Panc1 (cell line): ENCODE data around the gene SAMD4A. TPM values are rescaled to one million over a fixed set of nuclear protein-coding genes. Genes with fewer than 3 reads are reported as not detected.

Experiments used
- ATAC-seq: fragments of 200-7000 bp; cut with Tn5 transposase; 2 replicates; pipeline ENCODE4 v1.9.1; 2020; ENCODE audit warnings: mild to moderate bottlenecking, moderate library complexity
- BruUV-seq: library from RNA; stranded (reverse); fragments of 400-500 nt; replicated peaks from 2 replicates; lab custom pipeline; 2021; lab: Mats Ljungman, UMichigan
- CTCF ChIA-PET: fragments of 300-600 bp; sonication (Branson Sonifier 250); formaldehyde crosslinking; loops from one replicate; lab custom pipeline; 2022; ENCODE audit warnings: antibody characterized with exemption; lab: Charles Lee
- POLR2A ChIA-PET: fragments of 300-600 bp; sonication (Branson Sonifier 250); formaldehyde crosslinking; loops from one replicate; lab custom pipeline; 2022; ENCODE audit warnings: antibody characterized with exemption; lab: Charles Lee
- DNase-seq: peaks from one replicate; pipeline ENCODE4 v3.0.0-alpha.2; 2010; ENCODE audit warnings: low read depth, low spot score
- H3K27ac ChIP-seq: 2 replicates; pipeline ENCODE4 v1.5.1; 2011; ENCODE audit warnings: mild to moderate bottlenecking, low read length, inconsistent platforms
- H3K27me3 ChIP-seq: fragments of 200-500 bp; sonication (Bioruptor generic); 2 replicates; pipeline ENCODE4 v1.6.0; 2014; ENCODE audit warnings: low read length, inconsistent platforms; ENCODE audit not compliant: control insufficient read depth, insufficient read depth
- H3K36me3 ChIP-seq: fragments of 200-500 bp; sonication (Bioruptor generic); 2 replicates; pipeline ENCODE4 v1.5.1; 2014; ENCODE audit warnings: inconsistent platforms, mild to moderate bottlenecking, low read length, moderate library complexity; ENCODE audit not compliant: control insufficient read depth, insufficient read depth
- H3K4me1 ChIP-seq: 2 replicates; pipeline ENCODE4 v1.5.1; 2011; ENCODE audit warnings: inconsistent platforms, mild to moderate bottlenecking, low read length, moderate library complexity; ENCODE audit not compliant: control insufficient read depth, insufficient read depth
- H3K4me3 ChIP-seq, 2 experiments: 2 replicates each; pipeline ENCODE4 v1.5.1; 2011 to 2012; ENCODE audit warnings: low read depth in 2 of 2, low read length in 2 of 2, mild to moderate bottlenecking in 2 of 2, inconsistent platforms in 1 of 2, moderate library complexity in 1 of 2
- H3K9me3 ChIP-seq: fragments of 200-500 bp; sonication (Bioruptor generic); 2 replicates; pipeline ENCODE4 v1.5.1; 2014; ENCODE audit warnings: low read depth, mild to moderate bottlenecking, inconsistent platforms, low read length, moderate library complexity; ENCODE audit not compliant: control insufficient read depth, insufficient read depth
- CTCF ChIP-seq: fragments of 450-650 bp; IDR thresholded peaks from 2 replicates; pipeline ENCODE4 v1.5.1; 2017; ENCODE audit warnings: mild to moderate bottlenecking
- POLR2AphosphoS5 ChIP-seq: IDR thresholded peaks from 2 replicates; pipeline ENCODE4 v1.6.1; 2012; ENCODE audit warnings: mild to moderate bottlenecking, low read depth, low read length, moderate library complexity
- REST ChIP-seq, 2 experiments: IDR thresholded peaks; 2 replicates each; pipeline ENCODE4 v1.6.1; 2011 to 2012; ENCODE audit warnings: low read depth in 2 of 2, control low read depth in 1 of 2, low read length in 1 of 2, mild to moderate bottlenecking in 1 of 2, moderate library complexity in 1 of 2; ENCODE audit not compliant: insufficient read depth in 1 of 2
- SIN3A ChIP-seq: IDR thresholded peaks from 2 replicates; pipeline ENCODE4 v1.6.1; 2012; ENCODE audit warnings: low read depth, mild to moderate bottlenecking, low read length, moderate library complexity, borderline replicate concordance; ENCODE audit not compliant: insufficient read depth
- TCF7L2 ChIP-seq: IDR thresholded peaks from 2 replicates; pipeline ENCODE4 v1.6.1; 2011; ENCODE audit warnings: mild to moderate bottlenecking, low read depth, low read length, inconsistent platforms
- in situ Hi-C: cut with HindIII; loops from 2 replicates; pipeline ENCODE4 v1.10.0; 2016; ENCODE audit warnings: low sequenced_read_pairs, low pct_unique_long_range_greater_than_20kb
- intact Hi-C: fragments of 100-400 bp; cut with micrococcal nuclease; formaldehyde crosslinking; loops from one replicate; pipeline ENCODE4 v1.10.0; 2022; ENCODE audit not compliant: unreplicated experiment
- total RNA-seq: library from RNA; stranded (reverse); gene quantifications from one replicate; pipeline ENCODE4 v1.2.1, GENCODE V29; 2021; ENCODE audit not compliant: unreplicated experiment

SAMD4A gene
- total RNA-seq, 1 experiment from 2014 or later, result 15.2 TPM

GRCh38 chr14:54629183-54629582 lies 62.3 kb downstream of the SAMD4A start:
- in situ Hi-C loops, result no loop called here
- DNase-seq (no peak), ATAC-seq (no peak)
- Histone ChIP-seq H3K36me3 (no peaks in the 10 kb centered on the region), H3K27me3 (no peaks in the 10 kb centered on the region), H3K4me3 (no peak overlapping the region), H3K9me3 (no peaks in the 10 kb centered on the region), H3K4me1 (peaks cover 4% of the 10 kb centered on the region; the same call in 1 of the 2 replicates), H3K27ac (no peak overlapping the region)
- no peak for TF ChIP-seq REST (IDR thresholded peaks at IDR 0.05; ENCODE audit: insufficient read depth in 1 of 2, low read depth in 2 of 2, low read length in 1 of 2)
- no peak for TF ChIP-seq POLR2AphosphoS5
- TF ChIP-seq TCF7L2, result no peak
- no peak for TF ChIP-seq SIN3A
- no peak for TF ChIP-seq CTCF
- intact Hi-C loops, result no loop called here
- BruUV-seq, result no TSS peak
- ChIA-PET POLR2A (no interaction called here), CTCF (no interaction called here)

GRCh38 chr14:54629635-54630360 lies 62.9 kb downstream of the SAMD4A start:
- in situ Hi-C loops (no loop called here), intact Hi-C loops (no loop called here)
- Histone ChIP-seq H3K27ac (no peak overlapping the region), H3K4me1 (peaks cover 3% of the 10 kb centered on the region; the same call in 1 of the 2 replicates), H3K27me3 (no peaks in the 10 kb centered on the region), H3K36me3 (no peaks in the 10 kb centered on the region), H3K4me3 (no peak overlapping the region), H3K9me3 (no peaks in the 10 kb centered on the region)
- no peak for ATAC-seq
- no peak for TF ChIP-seq SIN3A
- TF ChIP-seq CTCF, result no peak
- TF ChIP-seq REST (IDR thresholded peaks at IDR 0.05; ENCODE audit: insufficient read depth in 1 of 2, low read depth in 2 of 2, low read length in 1 of 2), result no peak
- TF ChIP-seq POLR2AphosphoS5, result no peak
- no peak for TF ChIP-seq TCF7L2
- no TSS peak for BruUV-seq
- no peak for DNase-seq
- ChIA-PET CTCF (no interaction called here), POLR2A (no interaction called here)
